Mesenteric fat pad (tissue), 1 donor: ENCODE results near the gene BZW1. TPM values are rescaled to one million over a fixed set of nuclear protein-coding genes. Genes with fewer than 3 reads are reported as not detected.
A peak's percentile ranks its signal among the peaks of the same experiment; 100 is the strongest.
"Not testable (repeated sequence)": the region's sequence is repeated elsewhere in the genome, so short reads cannot be mapped to it uniquely, and the experiment has no call there.

ENCODE experiments used
- DNase-seq: peaks from one replicate; pipeline ENCODE4 v3.0.0-alpha.2; 2020; ENCODE audit warnings: low spot score
- total RNA-seq: library from RNA; stranded (reverse); fragmentation: NEBNext Ultra II Directional; extraction: Animal tissue kit (Norgen Biotek cat#: 25700); gene quantifications from one replicate; pipeline ENCODE4 v1.2.1, GENCODE V29; 2021
- donor health status: DM: yes; HTN: yes; CAD: no.

The BZW1 gene
- total RNA-seq, 1 donor from 2014 or later: 332 TPM

- DNase-seq: no peak
Observed at GRCh38 chr2:200790185-200790584, 21.5 kb upstream of the BZW1 start.

- DNase-seq: no peak
Observed at GRCh38 chr2:200791905-200792304, 19.8 kb upstream of the BZW1 start.

GRCh38 chr2:200794143-200794542 is 17.6 kb upstream of the BZW1 start:
- no peak for DNase-seq

GRCh38 chr2:200795028-200795440 is 16.7 kb upstream of the BZW1 start:
- no peak for DNase-seq

GRCh38 chr2:200796561-200796960 is 15.1 kb upstream of the BZW1 start:
- DNase-seq: no peak

GRCh38 chr2:200797242-200797770 is 14.4 kb upstream of the BZW1 start:
- DNase-seq: no peak

GRCh38 chr2:200798514-200798913 is 13.2 kb upstream of the BZW1 start:
- DNase-seq: no peak

GRCh38 chr2:200800458-200800857 is 11.3 kb upstream of the BZW1 start:
- no peak for DNase-seq

GRCh38 chr2:200801431-200801830 is 10.3 kb upstream of the BZW1 start:
- not testable (repeated sequence) for DNase-seq

- no peak for DNase-seq
Observed at GRCh38 chr2:200809506-200810251, 2.0 kb upstream of the BZW1 start.

GRCh38 chr2:200810252-200810997 is 1.3 kb upstream of the BZW1 start:
- no peak for DNase-seq

- DNase-seq: no peak
Observed at GRCh38 chr2:200810998-200811332, 745 bp upstream of the BZW1 start.

- DNase-seq: peak; percentile 94
Observed at GRCh38 chr2:200812122-200813022, 662 bp downstream of the BZW1 start.

GRCh38 chr2:200814276-200814815 is 2.6 kb downstream of the BZW1 start:
- no peak for DNase-seq

- DNase-seq: no peak
Observed at GRCh38 chr2:200814917-200815316, 3.2 kb downstream of the BZW1 start.

GRCh38 chr2:200818732-200819131 is 7.0 kb downstream of the BZW1 start:
- DNase-seq: not testable (repeated sequence)

GRCh38 chr2:200820573-200821234 is 9.0 kb downstream of the BZW1 start:
- no peak for DNase-seq

- no peak for DNase-seq
Observed at GRCh38 chr2:200821686-200822245, 10.1 kb downstream of the BZW1 start.

- no peak for DNase-seq
Observed at GRCh38 chr2:200828104-200828503, 16.4 kb downstream of the BZW1 start.

GRCh38 chr2:200828572-200829257 is 17.0 kb downstream of the BZW1 start:
- DNase-seq: no peak
